Body of pancreas (tissue), 4 donors: ENCODE results near the gene TMPRSS9.

ENCODE experiments used
- POLR2A ChIP-seq, 3 donors: fragments of 450-650 bp; IDR thresholded peaks; one replicate each; pipeline ENCODE4 v1.6.1; 2016; ENCODE audit warnings: antibody characterized with exemption in 3 of 3, mild to moderate bottlenecking in 2 of 3
- TF ChIP-seq, protein P1 (sequence below), 7 experiments: fragments of 450-650 bp in 4 of 7; fragments of 200-600 bp in 3 of 7; sonication (generic) in 3 of 7; IDR thresholded peaks; one replicate each; pipeline ENCODE4 v1.5.1; 2016 to 2019; ENCODE audit warnings: antibody characterized with exemption in 7 of 7

DNA sequence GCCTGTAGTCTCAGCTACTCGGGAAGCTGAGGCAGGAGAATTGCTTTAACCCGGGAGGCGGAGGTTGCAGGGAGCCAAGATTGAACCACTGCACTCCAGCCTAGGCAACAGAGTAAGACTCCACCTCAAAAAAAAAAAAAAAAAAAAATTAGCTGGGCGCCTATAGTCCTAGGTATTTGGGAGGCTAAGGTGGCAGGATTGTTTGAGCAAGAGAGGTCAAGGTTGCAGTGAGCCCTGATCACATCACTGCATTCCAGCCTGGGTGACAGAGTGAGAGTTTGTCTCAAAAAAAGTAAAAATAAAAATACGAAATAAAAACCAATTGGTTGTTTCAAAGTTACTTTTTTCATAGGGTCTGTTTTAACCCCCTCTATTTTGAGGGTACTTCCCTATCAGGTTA is 98.0 kb downstream of the TMPRSS9 start:
- TF ChIP-seq, protein P1, sequence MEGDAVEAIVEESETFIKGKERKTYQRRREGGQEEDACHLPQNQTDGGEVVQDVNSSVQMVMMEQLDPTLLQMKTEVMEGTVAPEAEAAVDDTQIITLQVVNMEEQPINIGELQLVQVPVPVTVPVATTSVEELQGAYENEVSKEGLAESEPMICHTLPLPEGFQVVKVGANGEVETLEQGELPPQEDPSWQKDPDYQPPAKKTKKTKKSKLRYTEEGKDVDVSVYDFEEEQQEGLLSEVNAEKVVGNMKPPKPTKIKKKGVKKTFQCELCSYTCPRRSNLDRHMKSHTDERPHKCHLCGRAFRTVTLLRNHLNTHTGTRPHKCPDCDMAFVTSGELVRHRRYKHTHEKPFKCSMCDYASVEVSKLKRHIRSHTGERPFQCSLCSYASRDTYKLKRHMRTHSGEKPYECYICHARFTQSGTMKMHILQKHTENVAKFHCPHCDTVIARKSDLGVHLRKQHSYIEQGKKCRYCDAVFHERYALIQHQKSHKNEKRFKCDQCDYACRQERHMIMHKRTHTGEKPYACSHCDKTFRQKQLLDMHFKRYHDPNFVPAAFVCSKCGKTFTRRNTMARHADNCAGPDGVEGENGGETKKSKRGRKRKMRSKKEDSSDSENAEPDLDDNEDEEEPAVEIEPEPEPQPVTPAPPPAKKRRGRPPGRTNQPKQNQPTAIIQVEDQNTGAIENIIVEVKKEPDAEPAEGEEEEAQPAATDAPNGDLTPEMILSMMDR (IDR thresholded peaks at IDR 0.05) = no peak
- no peak for TF ChIP-seq POLR2A (IDR thresholded peaks at IDR 0.05)
